Loucy (cell line): ENCODE measurements around the gene TTC31.

Experiments used
- H2AFZ ChIP-seq: fragments of 200-600 bp; sonication (generic); 2 replicates; pipeline ENCODE4 v1.6.0; 2016; ENCODE audit warnings: antibody characterized with exemption, mild to moderate bottlenecking, low read length, moderate library complexity
- H3F3A ChIP-seq: fragments of 200-600 bp; 2 replicates; pipeline ENCODE4 v1.6.0; 2016; ENCODE audit warnings: antibody characterized with exemption, low read depth, mild to moderate bottlenecking
- H3K27me3 ChIP-seq: fragments of 200-600 bp; sonication (generic); 2 replicates; pipeline ENCODE4 v1.6.1; 2014; ENCODE audit warnings: low read length, mild to moderate bottlenecking; ENCODE audit not compliant: insufficient read depth, poor library complexity, severe bottlenecking
- H3K36me3 ChIP-seq: fragments of 200-600 bp; sonication (generic); 2 replicates; pipeline ENCODE4 v1.6.1; 2016; ENCODE audit warnings: low read length; ENCODE audit not compliant: insufficient read depth
- H3K4me1 ChIP-seq: fragments of 200-600 bp; sonication (generic); 2 replicates; pipeline ENCODE4 v1.5.1; 2014; ENCODE audit warnings: low read length, mild to moderate bottlenecking; ENCODE audit not compliant: insufficient read depth, poor library complexity, severe bottlenecking
- H3K4me2 ChIP-seq: fragments of 200-600 bp; sonication (generic); 2 replicates; pipeline ENCODE4 v1.6.0; 2014; ENCODE audit warnings: antibody characterized with exemption, low read length, low read depth, mild to moderate bottlenecking; ENCODE audit not compliant: poor library complexity, severe bottlenecking
- H3K4me3 ChIP-seq: fragments of 200-600 bp; sonication (generic); 2 replicates; pipeline ENCODE4 v1.5.1; 2014; ENCODE audit warnings: low read length, mild to moderate bottlenecking, mixed read lengths; ENCODE audit not compliant: poor library complexity, severe bottlenecking
- H3K79me2 ChIP-seq: fragments of 200-600 bp; sonication (generic); 2 replicates; pipeline ENCODE4 v1.6.1; 2014; ENCODE audit warnings: low read length; ENCODE audit not compliant: insufficient read depth
- H3K9ac ChIP-seq: fragments of 200-600 bp; sonication (generic); 2 replicates; pipeline ENCODE4 v1.6.0; 2014; ENCODE audit warnings: mild to moderate bottlenecking, low read depth, low read length, moderate library complexity; ENCODE audit not compliant: poor library complexity, severe bottlenecking
- H3K9me2 ChIP-seq: fragments of 200-600 bp; sonication (generic); replicated peaks from 2 replicates; pipeline ENCODE4 v1.6.1; 2016; ENCODE audit warnings: low read depth, low read length, mixed read lengths
- H3K9me3 ChIP-seq: fragments of 200-600 bp; sonication (generic); 2 replicates; pipeline ENCODE4 v1.6.1; 2014; ENCODE audit warnings: mild to moderate bottlenecking, antibody characterized with exemption, low read length, low read depth; ENCODE audit not compliant: insufficient read depth
- H4K20me1 ChIP-seq: fragments of 200-600 bp; sonication (generic); 2 replicates; pipeline ENCODE4 v1.6.0; 2014; ENCODE audit warnings: antibody characterized with exemption, low read length, mild to moderate bottlenecking; ENCODE audit not compliant: insufficient read depth, poor library complexity, severe bottlenecking
- EZH2phosphoT487 ChIP-seq: fragments of 200-600 bp; IDR thresholded peaks from 2 replicates; pipeline ENCODE4 v1.6.1; 2018; ENCODE audit warnings: antibody characterized with exemption, mild to moderate bottlenecking, moderate library complexity, borderline replicate concordance
- TF ChIP-seq, protein P1 (sequence below): fragments of 200-600 bp; sonication (generic); conservative IDR thresholded peaks from 2 replicates; pipeline ENCODE4 v1.5.1; 2014; ENCODE audit warnings: mild to moderate bottlenecking, antibody characterized with exemption, low read length

Gene TTC31

DNA sequence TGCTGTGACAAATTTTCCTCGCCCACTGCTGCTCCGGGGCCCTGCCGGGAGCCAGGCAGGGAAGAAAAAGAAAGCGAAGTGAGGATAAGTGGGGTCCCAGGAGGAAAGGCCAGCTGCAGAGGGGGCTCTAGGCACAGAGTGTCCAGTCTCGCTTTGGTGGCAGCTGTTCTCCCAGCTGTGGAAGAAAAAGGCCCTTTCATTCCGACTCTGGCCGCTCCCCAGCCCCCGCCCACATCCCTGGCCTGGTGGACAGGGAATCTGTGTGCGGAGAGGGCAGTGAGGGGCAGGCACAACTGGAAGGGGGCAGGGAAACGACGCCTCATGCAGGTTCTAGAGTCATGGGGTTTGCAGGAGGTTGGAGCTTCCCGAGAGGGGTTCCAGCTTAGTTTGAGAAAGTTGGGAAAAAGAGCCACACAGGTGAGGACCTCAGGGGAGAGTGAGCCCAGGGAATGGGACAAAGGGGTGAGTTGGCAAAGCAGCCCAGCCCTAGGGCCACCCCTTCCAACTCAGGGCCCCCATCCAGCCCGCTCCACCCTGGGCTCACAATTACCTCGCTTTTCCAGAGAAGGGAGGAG is 43.0 kb upstream of the TTC31 start:
- peak overlapping the region; percentile 80 for H3K4me3 ChIP-seq
- peak overlapping the region; percentile 92 for H3K9ac ChIP-seq
- H3K9me3 ChIP-seq: no peaks in the 10 kb centered on the region
- no peaks in the 10 kb centered on the region for H3K36me3 ChIP-seq
- peaks cover 39% of the 10 kb centered on the region for H3K4me1 ChIP-seq
- TF ChIP-seq, protein P1, sequence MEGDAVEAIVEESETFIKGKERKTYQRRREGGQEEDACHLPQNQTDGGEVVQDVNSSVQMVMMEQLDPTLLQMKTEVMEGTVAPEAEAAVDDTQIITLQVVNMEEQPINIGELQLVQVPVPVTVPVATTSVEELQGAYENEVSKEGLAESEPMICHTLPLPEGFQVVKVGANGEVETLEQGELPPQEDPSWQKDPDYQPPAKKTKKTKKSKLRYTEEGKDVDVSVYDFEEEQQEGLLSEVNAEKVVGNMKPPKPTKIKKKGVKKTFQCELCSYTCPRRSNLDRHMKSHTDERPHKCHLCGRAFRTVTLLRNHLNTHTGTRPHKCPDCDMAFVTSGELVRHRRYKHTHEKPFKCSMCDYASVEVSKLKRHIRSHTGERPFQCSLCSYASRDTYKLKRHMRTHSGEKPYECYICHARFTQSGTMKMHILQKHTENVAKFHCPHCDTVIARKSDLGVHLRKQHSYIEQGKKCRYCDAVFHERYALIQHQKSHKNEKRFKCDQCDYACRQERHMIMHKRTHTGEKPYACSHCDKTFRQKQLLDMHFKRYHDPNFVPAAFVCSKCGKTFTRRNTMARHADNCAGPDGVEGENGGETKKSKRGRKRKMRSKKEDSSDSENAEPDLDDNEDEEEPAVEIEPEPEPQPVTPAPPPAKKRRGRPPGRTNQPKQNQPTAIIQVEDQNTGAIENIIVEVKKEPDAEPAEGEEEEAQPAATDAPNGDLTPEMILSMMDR: no peak
- TF ChIP-seq EZH2phosphoT487: no peak
- H3K27me3 ChIP-seq: no peaks in the 10 kb centered on the region
- no peaks in the 10 kb centered on the region for H3F3A ChIP-seq
- H3K4me2 ChIP-seq: peak overlapping the region; percentile 99
- peaks cover 24% of the 10 kb centered on the region; the same call in 1 of the 2 replicates for H3K79me2 ChIP-seq
- H3K9me2 ChIP-seq: no peaks in the 10 kb centered on the region
- peaks cover 2% of the 10 kb centered on the region for H4K20me1 ChIP-seq
- peak overlapping the region; percentile 84 for H2AFZ ChIP-seq

GRCh38 chr2:74440378-74441169 is 42.3 kb upstream of the TTC31 start:
- peak overlapping the region; percentile 92 for H3K9ac ChIP-seq
- H3K9me2 ChIP-seq: no peaks in the 10 kb centered on the region
- H4K20me1 ChIP-seq: peaks cover 2% of the 10 kb centered on the region
- H3K36me3 ChIP-seq: no peaks in the 10 kb centered on the region
- peaks cover 39% of the 10 kb centered on the region for H3K4me1 ChIP-seq
- H3K27me3 ChIP-seq: no peaks in the 10 kb centered on the region
- no peaks in the 10 kb centered on the region for H3F3A ChIP-seq
- peak overlapping the region; percentile 93 for H2AFZ ChIP-seq
- TF ChIP-seq EZH2phosphoT487: no peak
- TF ChIP-seq, protein P1: no peak
- H3K4me2 ChIP-seq: peak overlapping the region; percentile 99
- peaks cover 24% of the 10 kb centered on the region; the same call in 1 of the 2 replicates for H3K79me2 ChIP-seq
- H3K9me3 ChIP-seq: no peaks in the 10 kb centered on the region
- peak overlapping the region; percentile 80 for H3K4me3 ChIP-seq

DNA sequence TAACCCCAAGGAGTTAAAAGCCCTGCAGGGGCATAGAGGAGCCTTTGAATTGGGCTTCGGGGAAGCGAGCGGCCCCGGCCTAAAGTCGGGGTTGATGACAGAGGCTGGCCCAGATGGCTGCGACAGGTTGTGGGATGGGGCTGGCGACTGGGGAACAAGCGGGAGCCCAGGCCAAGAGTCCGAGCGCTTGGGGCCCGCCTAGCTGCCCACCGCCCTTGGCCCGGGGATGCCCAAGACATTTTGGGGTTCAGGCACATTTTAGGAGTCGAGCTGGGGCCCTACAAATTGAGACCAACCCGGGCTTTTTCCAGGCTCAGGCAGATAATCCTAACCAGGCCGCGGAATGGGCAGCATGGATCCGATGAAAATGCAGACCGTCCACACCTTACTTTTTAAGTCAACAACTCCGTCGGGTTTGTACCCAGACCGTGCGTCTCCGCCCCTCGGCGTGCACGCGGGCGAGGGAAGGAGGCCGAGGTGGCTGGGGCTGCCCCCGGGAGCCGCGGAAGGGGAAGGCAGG is 41.7 kb upstream of the TTC31 start:
- no peaks in the 10 kb centered on the region for H3K27me3 ChIP-seq
- peak overlapping the region; percentile 92 for H3K9ac ChIP-seq
- H3K9me3 ChIP-seq: no peaks in the 10 kb centered on the region
- no peaks in the 10 kb centered on the region for H3F3A ChIP-seq
- H2AFZ ChIP-seq: no peak overlapping the region; the same call in 1 of the 2 replicates
- peaks cover 24% of the 10 kb centered on the region; the same call in 1 of the 2 replicates for H3K79me2 ChIP-seq
- H3K4me1 ChIP-seq: peaks cover 39% of the 10 kb centered on the region
- TF ChIP-seq EZH2phosphoT487: no peak
- TF ChIP-seq, protein P1: no peak
- peaks cover 2% of the 10 kb centered on the region for H4K20me1 ChIP-seq
- H3K36me3 ChIP-seq: no peaks in the 10 kb centered on the region
- no peak overlapping the region for H3K4me3 ChIP-seq
- peak overlapping the region; percentile 99 for H3K4me2 ChIP-seq
- H3K9me2 ChIP-seq: no peaks in the 10 kb centered on the region
